HepG2 (cell line): ENCODE measurements around the gene DNAAF9. TPM values are rescaled to one million over a fixed set of nuclear protein-coding genes. Genes with fewer than 3 reads are reported as not detected.
A peak's percentile ranks its signal among the peaks of the same experiment; 100 is the strongest.

Experiments
- HDAC2 ChIP-seq: sonication (generic); formaldehyde crosslinking; IDR thresholded peaks from 2 replicates; pipeline ENCODE4 v1.4.0; 2020; ENCODE audit warnings: missing genetic modification reagents
- KLF15 ChIP-seq: sonication (generic); formaldehyde crosslinking; IDR thresholded peaks from 2 replicates; pipeline ENCODE4 v1.8.1; 2023; ENCODE audit warnings: borderline replicate concordance, mild to moderate bottlenecking, inconsistent platforms, missing genetic modification reagents, mixed read lengths
- MEIS1 ChIP-seq: sonication (generic); formaldehyde crosslinking; IDR thresholded peaks from 2 replicates; pipeline ENCODE4 v1.9.0; 2021; ENCODE audit warnings: mild to moderate bottlenecking, missing genetic modification reagents, moderate library complexity, borderline replicate concordance
- NR1H2 ChIP-seq: sonication (generic); formaldehyde crosslinking; IDR thresholded peaks from 2 replicates; pipeline ENCODE4 v1.8.1; 2022; ENCODE audit warnings: low read depth, missing genetic modification reagents, borderline replicate concordance
- POGZ ChIP-seq: sonication (generic); formaldehyde crosslinking; IDR thresholded peaks from 2 replicates; pipeline ENCODE4 v1.4.0; 2020; ENCODE audit warnings: mild to moderate bottlenecking, missing genetic modification reagents
- THAP11 ChIP-seq: IDR thresholded peaks from 2 replicates; pipeline ENCODE4 v1.6.1; 2016; ENCODE audit warnings: missing biosample characterization, missing genetic modification reagents
- THYN1 ChIP-seq: sonication (generic); formaldehyde crosslinking; IDR thresholded peaks from 2 replicates; pipeline ENCODE4 v1.8.1; 2023; ENCODE audit warnings: low read depth, mild to moderate bottlenecking, moderate library complexity, missing genetic modification reagents, borderline replicate concordance
- ZNF3 ChIP-seq: IDR thresholded peaks from 2 replicates; pipeline ENCODE4 v1.7.0; 2017; ENCODE audit warnings: inconsistent platforms
- ZNF354B ChIP-seq: sonication (generic); formaldehyde crosslinking; IDR thresholded peaks from 2 replicates; pipeline ENCODE4 v1.8.0; 2022; ENCODE audit warnings: mild to moderate bottlenecking, missing genetic modification reagents
- ZNF383 ChIP-seq: sonication (generic); formaldehyde crosslinking; IDR thresholded peaks from 2 replicates; pipeline ENCODE4 v1.4.0; 2020; ENCODE audit warnings: missing genetic modification reagents, mild to moderate bottlenecking, borderline replicate concordance
- ZNF713 ChIP-seq: sonication (generic); formaldehyde crosslinking; IDR thresholded peaks from 2 replicates; pipeline ENCODE4 v1.4.0; 2020; ENCODE audit warnings: mild to moderate bottlenecking, missing genetic modification reagents
- polyA plus RNA-seq, 8 experiments: library from polyadenylated mRNA; depleted of rRNA in 3 of 8; stranded (reverse) in 7 of 8; unstranded in 1 of 8; fragments of >200 nt; fragmentation: Illumina TruSeq in 4 of 8; extraction: Trizol in 4 of 8; gene quantifications; 2 replicates each; pipeline versions ENCODE4 v1.2.1 to v1.2.3, GENCODE V29; 2011 to 2016; ENCODE audit warnings: low read depth in 4 of 8, missing spikeins in 1 of 8, mixed read lengths in 1 of 8; ENCODE audit not compliant: insufficient read depth in 1 of 8
- total RNA-seq, 5 experiments: library from RNA; depleted of rRNA; stranded (reverse); fragments of >200 nt; fragmentation: Illumina TruSeq; extraction: Trizol; gene quantifications; 2 replicates each; pipeline ENCODE4 v1.2.3, GENCODE V29; 2016; ENCODE audit warnings: low read depth in 1 of 5
- TF ChIP-seq, protein P1 (sequence below): sonication (generic); formaldehyde crosslinking; IDR thresholded peaks from 2 replicates; pipeline ENCODE4 v1.4.0; 2020; ENCODE audit warnings: missing genetic modification reagents
- TF ChIP-seq, protein P2 (sequence below): IDR thresholded peaks from 2 replicates; pipeline ENCODE4 v1.6.1; 2016
- TF ChIP-seq, protein P3 (sequence below): sonication (generic); formaldehyde crosslinking; IDR thresholded peaks from 2 replicates; pipeline ENCODE4 v1.8.0; 2022; ENCODE audit warnings: missing genetic modification reagents, mild to moderate bottlenecking, moderate library complexity, borderline replicate concordance
- TF ChIP-seq, protein P4 (sequence below): sonication (generic); formaldehyde crosslinking; IDR thresholded peaks from 2 replicates; pipeline ENCODE4 v1.4.0; 2020; ENCODE audit warnings: missing genetic modification reagents
- TF ChIP-seq, protein P5 (sequence below), 2 experiments: sonication (generic) in 1 of 2; formaldehyde crosslinking in 1 of 2; IDR thresholded peaks; 2 replicates each; pipeline versions ENCODE4 v1.4.0 to v1.6.1; 2018 to 2020; ENCODE audit warnings: missing genetic modification reagents in 2 of 2, borderline replicate concordance in 1 of 2, low read depth in 1 of 2, mild to moderate bottlenecking in 1 of 2, missing biosample characterization in 1 of 2
- TF ChIP-seq, protein P6 (sequence below): sonication (generic); formaldehyde crosslinking; IDR thresholded peaks from 2 replicates; pipeline ENCODE4 v1.9.0; 2022; ENCODE audit warnings: missing genetic modification reagents, mild to moderate bottlenecking, borderline replicate concordance

DNAAF9 gene
- total and polyA plus RNA-seq, 2 of the 13 experiments (the other 11 are each of a cell fraction or from before 2014, with no cell fraction given) = 10.5 to 14.9 TPM

DNA sequence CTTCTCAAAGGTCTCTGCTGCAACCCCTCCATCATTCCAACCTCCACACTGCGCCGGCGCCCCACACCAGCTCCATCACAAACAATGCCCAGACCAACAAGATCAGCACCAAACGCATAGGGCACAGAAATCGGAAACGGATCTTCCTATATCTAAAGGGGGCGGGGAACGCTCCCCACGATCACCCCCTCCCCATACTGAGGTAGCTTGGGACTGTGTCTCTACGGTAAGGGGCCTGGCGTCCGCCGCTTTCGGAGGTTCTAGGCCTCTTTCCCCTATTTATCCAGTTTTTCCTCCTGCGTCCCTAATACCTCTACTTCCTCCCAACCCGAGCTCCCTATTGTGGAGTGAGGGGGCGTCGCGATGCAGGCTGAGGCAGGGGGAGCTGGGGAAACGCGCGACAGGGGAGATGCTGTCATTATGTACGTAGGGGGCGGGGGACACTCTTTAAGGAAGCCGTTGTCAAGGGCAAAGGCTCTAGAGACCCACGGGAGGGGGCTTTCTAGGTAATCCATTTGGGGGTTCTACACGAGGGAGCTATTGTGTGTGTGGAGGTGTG lies 909 bp downstream of the DNAAF9 start (continued):
- TF ChIP-seq, protein P1, sequence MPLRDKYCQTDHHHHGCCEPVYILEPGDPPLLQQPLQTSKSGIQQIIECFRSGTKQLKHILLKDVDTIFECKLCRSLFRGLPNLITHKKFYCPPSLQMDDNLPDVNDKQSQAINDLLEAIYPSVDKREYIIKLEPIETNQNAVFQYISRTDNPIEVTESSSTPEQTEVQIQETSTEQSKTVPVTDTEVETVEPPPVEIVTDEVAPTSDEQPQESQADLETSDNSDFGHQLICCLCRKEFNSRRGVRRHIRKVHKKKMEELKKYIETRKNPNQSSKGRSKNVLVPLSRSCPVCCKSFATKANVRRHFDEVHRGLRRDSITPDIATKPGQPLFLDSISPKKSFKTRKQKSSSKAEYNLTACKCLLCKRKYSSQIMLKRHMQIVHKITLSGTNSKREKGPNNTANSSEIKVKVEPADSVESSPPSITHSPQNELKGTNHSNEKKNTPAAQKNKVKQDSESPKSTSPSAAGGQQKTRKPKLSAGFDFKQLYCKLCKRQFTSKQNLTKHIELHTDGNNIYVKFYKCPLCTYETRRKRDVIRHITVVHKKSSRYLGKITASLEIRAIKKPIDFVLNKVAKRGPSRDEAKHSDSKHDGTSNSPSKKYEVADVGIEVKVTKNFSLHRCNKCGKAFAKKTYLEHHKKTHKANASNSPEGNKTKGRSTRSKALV (CRISPR knock-in tag) = no peak
- TF ChIP-seq, protein P2, sequence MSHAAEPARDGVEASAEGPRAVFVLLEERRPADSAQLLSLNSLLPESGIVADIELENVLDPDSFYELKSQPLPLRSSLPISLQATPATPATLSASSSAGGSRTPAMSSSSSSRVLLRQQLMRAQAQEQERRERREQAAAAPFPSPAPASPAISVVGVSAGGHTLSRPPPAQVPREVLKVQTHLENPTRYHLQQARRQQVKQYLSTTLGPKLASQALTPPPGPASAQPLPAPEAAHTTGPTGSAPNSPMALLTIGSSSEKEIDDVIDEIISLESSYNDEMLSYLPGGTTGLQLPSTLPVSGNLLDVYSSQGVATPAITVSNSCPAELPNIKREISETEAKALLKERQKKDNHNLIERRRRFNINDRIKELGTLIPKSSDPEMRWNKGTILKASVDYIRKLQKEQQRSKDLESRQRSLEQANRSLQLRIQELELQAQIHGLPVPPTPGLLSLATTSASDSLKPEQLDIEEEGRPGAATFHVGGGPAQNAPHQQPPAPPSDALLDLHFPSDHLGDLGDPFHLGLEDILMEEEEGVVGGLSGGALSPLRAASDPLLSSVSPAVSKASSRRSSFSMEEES (CRISPR knock-in tag) = no peak
- TF ChIP-seq THAP11 = no peak; the same call in 1 of the 2 replicates
- no peak for TF ChIP-seq KLF15 (CRISPR knock-in tag)
- no peak for TF ChIP-seq ZNF383 (CRISPR knock-in tag)
- 0 out of 2 replicates have a peak, but pooled peaks have one; percentile 11 for TF ChIP-seq HDAC2 (CRISPR knock-in tag)
- TF ChIP-seq ZNF3 (CRISPR knock-in tag) = 0 out of 2 replicates have a peak, but pooled peaks have one; percentile 26
- TF ChIP-seq ZNF713 (CRISPR knock-in tag) = no peak
- no peak for TF ChIP-seq NR1H2 (CRISPR knock-in tag)
- TF ChIP-seq, protein P3, sequence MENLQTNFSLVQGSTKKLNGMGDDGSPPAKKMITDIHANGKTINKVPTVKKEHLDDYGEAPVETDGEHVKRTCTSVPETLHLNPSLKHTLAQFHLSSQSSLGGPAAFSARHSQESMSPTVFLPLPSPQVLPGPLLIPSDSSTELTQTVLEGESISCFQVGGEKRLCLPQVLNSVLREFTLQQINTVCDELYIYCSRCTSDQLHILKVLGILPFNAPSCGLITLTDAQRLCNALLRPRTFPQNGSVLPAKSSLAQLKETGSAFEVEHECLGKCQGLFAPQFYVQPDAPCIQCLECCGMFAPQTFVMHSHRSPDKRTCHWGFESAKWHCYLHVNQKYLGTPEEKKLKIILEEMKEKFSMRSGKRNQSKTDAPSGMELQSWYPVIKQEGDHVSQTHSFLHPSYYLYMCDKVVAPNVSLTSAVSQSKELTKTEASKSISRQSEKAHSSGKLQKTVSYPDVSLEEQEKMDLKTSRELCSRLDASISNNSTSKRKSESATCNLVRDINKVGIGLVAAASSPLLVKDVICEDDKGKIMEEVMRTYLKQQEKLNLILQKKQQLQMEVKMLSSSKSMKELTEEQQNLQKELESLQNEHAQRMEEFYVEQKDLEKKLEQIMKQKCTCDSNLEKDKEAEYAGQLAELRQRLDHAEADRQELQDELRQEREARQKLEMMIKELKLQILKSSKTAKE (CRISPR knock-in tag) = no peak
- TF ChIP-seq, protein P4, sequence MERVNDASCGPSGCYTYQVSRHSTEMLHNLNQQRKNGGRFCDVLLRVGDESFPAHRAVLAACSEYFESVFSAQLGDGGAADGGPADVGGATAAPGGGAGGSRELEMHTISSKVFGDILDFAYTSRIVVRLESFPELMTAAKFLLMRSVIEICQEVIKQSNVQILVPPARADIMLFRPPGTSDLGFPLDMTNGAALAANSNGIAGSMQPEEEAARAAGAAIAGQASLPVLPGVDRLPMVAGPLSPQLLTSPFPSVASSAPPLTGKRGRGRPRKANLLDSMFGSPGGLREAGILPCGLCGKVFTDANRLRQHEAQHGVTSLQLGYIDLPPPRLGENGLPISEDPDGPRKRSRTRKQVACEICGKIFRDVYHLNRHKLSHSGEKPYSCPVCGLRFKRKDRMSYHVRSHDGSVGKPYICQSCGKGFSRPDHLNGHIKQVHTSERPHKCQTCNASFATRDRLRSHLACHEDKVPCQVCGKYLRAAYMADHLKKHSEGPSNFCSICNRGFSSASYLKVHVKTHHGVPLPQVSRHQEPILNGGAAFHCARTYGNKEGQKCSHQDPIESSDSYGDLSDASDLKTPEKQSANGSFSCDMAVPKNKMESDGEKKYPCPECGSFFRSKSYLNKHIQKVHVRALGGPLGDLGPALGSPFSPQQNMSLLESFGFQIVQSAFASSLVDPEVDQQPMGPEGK (CRISPR knock-in tag) = peak; percentile 42
- TF ChIP-seq THYN1 (CRISPR knock-in tag) = no peak
- TF ChIP-seq, protein P5, sequence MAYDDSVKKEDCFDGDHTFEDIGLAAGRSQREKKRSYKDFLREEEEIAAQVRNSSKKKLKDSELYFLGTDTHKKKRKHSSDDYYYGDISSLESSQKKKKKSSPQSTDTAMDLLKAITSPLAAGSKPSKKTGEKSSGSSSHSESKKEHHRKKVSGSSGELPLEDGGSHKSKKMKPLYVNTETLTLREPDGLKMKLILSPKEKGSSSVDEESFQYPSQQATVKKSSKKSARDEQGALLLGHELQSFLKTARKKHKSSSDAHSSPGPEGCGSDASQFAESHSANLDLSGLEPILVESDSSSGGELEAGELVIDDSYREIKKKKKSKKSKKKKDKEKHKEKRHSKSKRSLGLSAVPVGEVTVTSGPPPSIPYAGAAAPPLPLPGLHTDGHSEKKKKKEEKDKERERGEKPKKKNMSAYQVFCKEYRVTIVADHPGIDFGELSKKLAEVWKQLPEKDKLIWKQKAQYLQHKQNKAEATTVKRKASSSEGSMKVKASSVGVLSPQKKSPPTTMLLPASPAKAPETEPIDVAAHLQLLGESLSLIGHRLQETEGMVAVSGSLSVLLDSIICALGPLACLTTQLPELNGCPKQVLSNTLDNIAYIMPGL (CRISPR knock-in tag; IDR thresholded peaks at IDR 0.05; ENCODE audit: borderline replicate concordance in 1 of 2, low read depth in 1 of 2) = peak in 1 of 2 experiments; percentile 9; a peak in 1 of 4 replicates
- TF ChIP-seq ZNF354B = 0 out of 2 replicates have a peak, but pooled peaks have one; percentile 10
- TF ChIP-seq POGZ = no peak
- TF ChIP-seq, protein P6, sequence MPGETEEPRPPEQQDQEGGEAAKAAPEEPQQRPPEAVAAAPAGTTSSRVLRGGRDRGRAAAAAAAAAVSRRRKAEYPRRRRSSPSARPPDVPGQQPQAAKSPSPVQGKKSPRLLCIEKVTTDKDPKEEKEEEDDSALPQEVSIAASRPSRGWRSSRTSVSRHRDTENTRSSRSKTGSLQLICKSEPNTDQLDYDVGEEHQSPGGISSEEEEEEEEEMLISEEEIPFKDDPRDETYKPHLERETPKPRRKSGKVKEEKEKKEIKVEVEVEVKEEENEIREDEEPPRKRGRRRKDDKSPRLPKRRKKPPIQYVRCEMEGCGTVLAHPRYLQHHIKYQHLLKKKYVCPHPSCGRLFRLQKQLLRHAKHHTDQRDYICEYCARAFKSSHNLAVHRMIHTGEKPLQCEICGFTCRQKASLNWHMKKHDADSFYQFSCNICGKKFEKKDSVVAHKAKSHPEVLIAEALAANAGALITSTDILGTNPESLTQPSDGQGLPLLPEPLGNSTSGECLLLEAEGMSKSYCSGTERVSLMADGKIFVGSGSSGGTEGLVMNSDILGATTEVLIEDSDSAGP = no peak; the same call in 1 of the 2 replicates
- TF ChIP-seq MEIS1 = no peak
